HUES64 (cell line): ENCODE measurements around the gene SART1.

ENCODE experiments used
- H3K27ac ChIP-seq: 2 replicates; pipeline ENCODE4 v1.7.0; 2013; ENCODE audit warnings: low read depth, low read length, inconsistent platforms
- H3K27me3 ChIP-seq: 2 replicates; pipeline ENCODE4 v1.6.1; 2013; ENCODE audit warnings: mild to moderate bottlenecking, low read length; ENCODE audit not compliant: insufficient read depth
- H3K36me3 ChIP-seq: 2 replicates; pipeline ENCODE4 v1.6.1; 2013; ENCODE audit warnings: mild to moderate bottlenecking, low read length; ENCODE audit not compliant: insufficient read depth
- H3K4me1 ChIP-seq: 2 replicates; pipeline ENCODE4 v1.6.1; 2013; ENCODE audit warnings: mild to moderate bottlenecking, low read length, moderate library complexity; ENCODE audit not compliant: insufficient read depth
- H3K4me3 ChIP-seq: 2 replicates; pipeline ENCODE4 v1.5.1; 2013; ENCODE audit warnings: mild to moderate bottlenecking, low read length, moderate library complexity
- H3K9ac ChIP-seq: 2 replicates; pipeline ENCODE4 v1.6.1; 2013; ENCODE audit warnings: mild to moderate bottlenecking, low read depth, low read length
- H3K9me3 ChIP-seq: 2 replicates; pipeline ENCODE4 v1.6.1; 2013; ENCODE audit warnings: low read depth, low read length; ENCODE audit not compliant: insufficient read depth
- WGBS: fragments of 150-250, 120-280 bp; methylation state at CpG from one replicate; pipeline ENCODE4 v1.1.7; 2013; ENCODE audit warnings: missing lambda C conversion rate; 5-methylcytosine and 5-hydroxymethylcytosine counted together

SART1 gene

GRCh38 chr11:65981972-65982823, 20.7 kb downstream of the SART1 start:
- H3K27me3 ChIP-seq: no peaks in the 10 kb centered on the region
- no peaks in the 10 kb centered on the region for H3K9me3 ChIP-seq
- H3K4me1 ChIP-seq: no peaks in the 10 kb centered on the region
- H3K36me3 ChIP-seq: peaks cover 26% of the 10 kb centered on the region
- no peak overlapping the region for H3K27ac ChIP-seq
- H3K4me3 ChIP-seq: no peak overlapping the region
- H3K9ac ChIP-seq: no peak overlapping the region
- WGBS: 86% methylated on average over 16 of the region's 16 CpGs

- peaks cover 18% of the 10 kb centered on the region for H3K36me3 ChIP-seq
- H3K27ac ChIP-seq: no peak overlapping the region
- no peaks in the 10 kb centered on the region for H3K27me3 ChIP-seq
- no peak overlapping the region for H3K9ac ChIP-seq
- no peaks in the 10 kb centered on the region for H3K4me1 ChIP-seq
- H3K4me3 ChIP-seq: no peak overlapping the region
- 87% methylated on average over 22 of the region's 22 CpGs for WGBS
- no peaks in the 10 kb centered on the region for H3K9me3 ChIP-seq
Observed at GRCh38 chr11:65982824-65983588, 21.5 kb downstream of the SART1 start.

- Histone ChIP-seq H3K9ac (no peak overlapping the region), H3K27ac (no peak overlapping the region), H3K9me3 (no peaks in the 10 kb centered on the region), H3K4me3 (no peak overlapping the region), H3K36me3 (peaks cover 12% of the 10 kb centered on the region), H3K4me1 (no peaks in the 10 kb centered on the region), H3K27me3 (no peaks in the 10 kb centered on the region)
- 90% methylated on average over 5 of the region's 5 CpGs for WGBS
Observed at GRCh38 chr11:65983589-65983987, 22.1 kb downstream of the SART1 start.

- no peak overlapping the region for H3K9ac ChIP-seq
- no peaks in the 10 kb centered on the region for H3K4me1 ChIP-seq
- no peak overlapping the region for H3K27ac ChIP-seq
- 0 out of 2 replicates have a peak, but pooled peaks cover 3% of the 10 kb centered on the region for H3K36me3 ChIP-seq
- no peak overlapping the region for H3K4me3 ChIP-seq
- no peaks in the 10 kb centered on the region for H3K27me3 ChIP-seq
- 85% methylated on average over 9 of the region's 9 CpGs for WGBS
- no peaks in the 10 kb centered on the region for H3K9me3 ChIP-seq
Observed at GRCh38 chr11:65987336-65987735, 25.8 kb downstream of the SART1 start.

GRCh38 chr11:65988791-65989592, 27.5 kb downstream of the SART1 start:
- Histone ChIP-seq H3K36me3 (0 out of 2 replicates have a peak, but pooled peaks cover 3% of the 10 kb centered on the region), H3K27me3 (no peaks in the 10 kb centered on the region), H3K4me3 (no peak overlapping the region), H3K9me3 (no peaks in the 10 kb centered on the region), H3K27ac (no peak overlapping the region), H3K4me1 (no peaks in the 10 kb centered on the region), H3K9ac (no peak overlapping the region)
- 56% methylated on average over 10 of the region's 10 CpGs for WGBS

- WGBS: 90% methylated on average over 5 of the region's 5 CpGs
- H3K9ac ChIP-seq: no peak overlapping the region
- no peaks in the 10 kb centered on the region for H3K27me3 ChIP-seq
- H3K4me1 ChIP-seq: no peaks in the 10 kb centered on the region
- peaks cover 8% of the 10 kb centered on the region; the same call in 1 of the 2 replicates for H3K36me3 ChIP-seq
- no peaks in the 10 kb centered on the region for H3K9me3 ChIP-seq
- no peak overlapping the region for H3K4me3 ChIP-seq
- H3K27ac ChIP-seq: no peak overlapping the region
Observed at GRCh38 chr11:65992056-65992455, 30.5 kb downstream of the SART1 start.

GRCh38 chr11:65997286-65997685, 35.8 kb downstream of the SART1 start:
- 97% methylated on average over 2 of the region's 2 CpGs for WGBS
- H3K4me1 ChIP-seq: no peaks in the 10 kb centered on the region

GRCh38 chr11:66001942-66002647, 40.6 kb downstream of the SART1 start, which contains the start of the genes BANF1 and EIF1AD:
BANF1 (plus strand) TSS chr11:66002503; CDS start chr11:66003251, 748 bp downstream.
EIF1AD (minus strand) TSS chr11:66002157; CDS start chr11:66000389, 1,768 bp downstream.
- H3K4me1 ChIP-seq: peaks cover 5% of the 10 kb centered on the region; the same call in 1 of the 2 replicates
- H3K9me3 ChIP-seq: no peaks in the 10 kb centered on the region
- H3K27ac ChIP-seq: peak within 1 kb of the TSS; percentile 99
- peak within 1 kb of the TSS; percentile 98 for H3K4me3 ChIP-seq
- peaks cover 54% of the 10 kb centered on the region for H3K36me3 ChIP-seq
- peak within 1 kb of the TSS; percentile 88 for H3K9ac ChIP-seq
- no peaks in the 10 kb centered on the region for H3K27me3 ChIP-seq
- WGBS: under 1% methylated on average over 55 of the region's 55 CpGs

More at GRCh38 chr11:65997286-65997685, 35.8 kb downstream of the SART1 start:
- Histone ChIP-seq H3K4me3 (no peak overlapping the region), H3K27me3 (no peaks in the 10 kb centered on the region), H3K27ac (no peak overlapping the region), H3K9me3 (no peaks in the 10 kb centered on the region), H3K36me3 (peaks cover 38% of the 10 kb centered on the region), H3K9ac (no peak overlapping the region)

GRCh38 chr11:66002648-66003225, 41.2 kb downstream of the SART1 start:
- H3K4me3 ChIP-seq: peak overlapping the region; percentile 98
- peak overlapping the region; percentile 99; the same call in 1 of the 2 replicates for H3K27ac ChIP-seq
- H3K27me3 ChIP-seq: no peaks in the 10 kb centered on the region
- H3K9ac ChIP-seq: peak overlapping the region; percentile 88
- H3K9me3 ChIP-seq: no peaks in the 10 kb centered on the region
- peaks cover 48% of the 10 kb centered on the region for H3K36me3 ChIP-seq
- WGBS: 2% methylated on average over 40 of the region's 40 CpGs
- peaks cover 9% of the 10 kb centered on the region; the same call in 1 of the 2 replicates for H3K4me1 ChIP-seq

GRCh38 chr11:66003291-66003690, 41.8 kb downstream of the SART1 start:
- no peaks in the 10 kb centered on the region for H3K27me3 ChIP-seq
- WGBS: 89% methylated on average over 6 of the region's 6 CpGs
- H3K9me3 ChIP-seq: no peaks in the 10 kb centered on the region
- peaks cover 42% of the 10 kb centered on the region for H3K36me3 ChIP-seq
- H3K27ac ChIP-seq: no peak overlapping the region
- H3K4me3 ChIP-seq: peak overlapping the region; percentile 98
- peaks cover 9% of the 10 kb centered on the region; the same call in 1 of the 2 replicates for H3K4me1 ChIP-seq
- H3K9ac ChIP-seq: peak overlapping the region; percentile 88
